CD4-positive, alpha-beta memory T cell (primary cell): Measurements from ENCODE around the gene ICA1L. TPM values are rescaled to one million over a fixed set of nuclear protein-coding genes. Genes with fewer than 3 reads are reported as not detected.

ENCODE experiments used
- CTCF ChIA-PET: fragments of 350-600 bp; sonication (Branson Sonifier 250); formaldehyde crosslinking; loops from one replicate; lab custom pipeline; 2021; ENCODE audit warnings: inconsistent platforms; ENCODE audit not compliant: partially characterized antibody; lab: Charles Lee
- POLR2A ChIA-PET: fragments of 350-600 bp; sonication (Branson Sonifier 250); formaldehyde crosslinking; loops from one replicate; lab custom pipeline; 2021; ENCODE audit not compliant: partially characterized antibody; lab: Charles Lee
- DNase-seq, 5 donors: peaks; one replicate each; pipeline versions ENCODE4 v3.0.0 to v3.0.0-alpha.2; 2020 to 2022; ENCODE audit warnings: mixed read lengths in 1 of 5
- H3K27ac ChIP-seq: one replicate; pipeline ENCODE4 v1.7.0; 2013; ENCODE audit warnings: low read depth, low read length
- H3K27me3 ChIP-seq: 2 replicates; pipeline ENCODE4 v1.7.0; 2013; ENCODE audit warnings: mild to moderate bottlenecking, low read length, moderate library complexity; ENCODE audit not compliant: insufficient read depth
- H3K36me3 ChIP-seq: 2 replicates; pipeline ENCODE4 v1.7.0; 2013; ENCODE audit warnings: mild to moderate bottlenecking, low read length, moderate library complexity; ENCODE audit not compliant: insufficient read depth
- H3K4me1 ChIP-seq: 2 replicates; pipeline ENCODE4 v1.7.0; 2013; ENCODE audit warnings: mild to moderate bottlenecking, low read length, moderate library complexity; ENCODE audit not compliant: insufficient read depth
- H3K4me3 ChIP-seq, 2 donors: one replicate each; pipeline ENCODE4 v1.7.0; 2013; ENCODE audit warnings: low read length in 2 of 2, mild to moderate bottlenecking in 1 of 2
- H3K9me3 ChIP-seq, 2 donors: one replicate each; pipeline ENCODE4 v1.7.0; 2013; ENCODE audit warnings: low read length in 2 of 2, control low read depth in 1 of 2; ENCODE audit not compliant: control insufficient read depth in 1 of 2
- H3K27ac Mint-ChIP-seq, 7 donors: one replicate each; pipeline ENCODE4 v1.8.0; 2020 to 2021; ENCODE audit warnings: mixed read lengths in 7 of 7, mild to moderate bottlenecking in 6 of 7, inconsistent platforms in 3 of 7, moderate library complexity in 3 of 7
- H3K27me3 Mint-ChIP-seq, 2 donors: one replicate each; pipeline ENCODE4 v1.8.0; 2020 to 2021; ENCODE audit warnings: mixed read lengths in 2 of 2
- H3K36me3 Mint-ChIP-seq, 2 donors: one replicate each; pipeline ENCODE4 v1.8.0; 2020 to 2021; ENCODE audit warnings: mixed read lengths in 2 of 2, inconsistent platforms in 1 of 2, mild to moderate bottlenecking in 1 of 2
- H3K4me1 Mint-ChIP-seq, 4 donors: one replicate each; pipeline ENCODE4 v1.8.0; 2020 to 2021; ENCODE audit warnings: mixed read lengths in 4 of 4, mild to moderate bottlenecking in 1 of 4
- H3K4me3 Mint-ChIP-seq, 8 donors: one replicate each; pipeline ENCODE4 v1.8.0; 2020 to 2021; ENCODE audit warnings: mixed read lengths in 8 of 8, mild to moderate bottlenecking in 7 of 8, moderate library complexity in 6 of 8, inconsistent platforms in 3 of 8
- H3K9me3 Mint-ChIP-seq, 8 donors: one replicate each; pipeline ENCODE4 v1.8.0; 2020 to 2021; ENCODE audit warnings: mixed read lengths in 8 of 8, mild to moderate bottlenecking in 5 of 8, inconsistent platforms in 3 of 8, moderate library complexity in 1 of 8
- intact Hi-C: fragments of 100-400 bp; cut with micrococcal nuclease; formaldehyde crosslinking; loops from one replicate; pipeline ENCODE4 v1.15.1; 2023
- polyA plus RNA-seq, 2 donors: library from polyadenylated mRNA; unstranded; fragments of 300-500 nt; fragmentation: Illumina TruSeq; gene quantifications; one replicate each; pipeline ENCODE4 v1.2.3, GENCODE V29; 2021
- total RNA-seq, 2 experiments: library from RNA; stranded (reverse); gene quantifications; one replicate each; pipeline ENCODE4 v1.2.3, GENCODE V29; 2021

The ICA1L gene
- total and polyA plus RNA-seq, 4 experiments from 2014 or later = 0.45 to 1.8 (median 0.54) TPM

GRCh38 chr2:202782940-202783558, 88.5 kb downstream of the ICA1L start:
- no peak overlapping the region for H3K27ac ChIP-seq
- no peak for DNase-seq
- H3K9me3 ChIP-seq = no peaks in the 10 kb centered on the region
- Mint-ChIP-seq H3K4me1 (peaks cover 0 to 2% (median 0%) of the 10 kb centered on the region in 4 donors), H3K27me3 (no peaks in the 10 kb centered on the region), H3K9me3 (no peaks in the 10 kb centered on the region), H3K4me3 (no peak overlapping the region), H3K27ac (no peak overlapping the region), H3K36me3 (peaks cover 51 to 61% of the 10 kb centered on the region in 2 donors)
- intact Hi-C loops = no loop called here
- H3K36me3 ChIP-seq = peaks cover 9% of the 10 kb centered on the region
- ChIA-PET POLR2A (no interaction called here), CTCF (no interaction called here)
- H3K4me1 ChIP-seq = no peaks in the 10 kb centered on the region
- H3K4me3 ChIP-seq = no peak overlapping the region
- H3K27me3 ChIP-seq = no peaks in the 10 kb centered on the region

GRCh38 chr2:202780514-202781021, 91.0 kb downstream of the ICA1L start:
- Mint-ChIP-seq H3K4me3 (no peak overlapping the region), H3K27ac (peak overlapping the region in 1 of 7 donors; percentile 17), H3K36me3 (peaks cover 40 to 61% of the 10 kb centered on the region in 2 donors), H3K4me1 (peaks cover 0 to 2% (median 0%) of the 10 kb centered on the region in 4 donors), H3K9me3 (no peaks in the 10 kb centered on the region), H3K27me3 (no peaks in the 10 kb centered on the region)
- Histone ChIP-seq H3K27ac (no peak overlapping the region), H3K4me1 (no peaks in the 10 kb centered on the region), H3K9me3 (no peaks in the 10 kb centered on the region), H3K4me3 (no peak overlapping the region), H3K27me3 (no peaks in the 10 kb centered on the region), H3K36me3 (no peaks in the 10 kb centered on the region)
- POLR2A ChIA-PET = no interaction called here
- CTCF ChIA-PET = no interaction called here
- DNase-seq = no peak
- intact Hi-C loops = no loop called here

GRCh38 chr2:202778217-202778616, 93.3 kb downstream of the ICA1L start:
- no peaks in the 10 kb centered on the region for H3K36me3 ChIP-seq
- peaks cover 46 to 72% of the 10 kb centered on the region in 2 donors for H3K36me3 Mint-ChIP-seq
- ChIA-PET POLR2A (no interaction called here), CTCF (interaction anchor here (1.1 kb wide), 1 partner anchor 189 kb away, joined by 3 read pairs; no protein-coding TSS in a partner anchor)
- H3K27me3 ChIP-seq = no peaks in the 10 kb centered on the region
- H3K9me3 Mint-ChIP-seq = no peaks in the 10 kb centered on the region
- H3K9me3 ChIP-seq = no peaks in the 10 kb centered on the region
- H3K27me3 Mint-ChIP-seq = no peaks in the 10 kb centered on the region
- H3K27ac Mint-ChIP-seq = no peak overlapping the region
- no peak for DNase-seq
- peaks cover 0 to 2% (median 0%) of the 10 kb centered on the region in 4 donors for H3K4me1 Mint-ChIP-seq
- H3K4me1 ChIP-seq = no peaks in the 10 kb centered on the region
- no peak overlapping the region for H3K27ac ChIP-seq
- no peak overlapping the region for H3K4me3 ChIP-seq
- no peak overlapping the region for H3K4me3 Mint-ChIP-seq
- intact Hi-C loops = no loop called here

GRCh38 chr2:202774104-202774503, 97.5 kb downstream of the ICA1L start:
- H3K4me3 ChIP-seq = no peak overlapping the region
- intact Hi-C loops = no loop called here
- no peak for DNase-seq
- Mint-ChIP-seq H3K36me3 (peaks cover 40 to 60% of the 10 kb centered on the region in 2 donors), H3K4me1 (peaks cover 0 to 2% (median 0%) of the 10 kb centered on the region in 4 donors), H3K27me3 (no peaks in the 10 kb centered on the region), H3K9me3 (no peaks in the 10 kb centered on the region), H3K27ac (no peak overlapping the region), H3K4me3 (no peak overlapping the region)
- no peaks in the 10 kb centered on the region for H3K27me3 ChIP-seq
- ChIA-PET CTCF (no interaction called here), POLR2A (no interaction called here)
- no peaks in the 10 kb centered on the region for H3K36me3 ChIP-seq
- H3K9me3 ChIP-seq = no peaks in the 10 kb centered on the region
- no peaks in the 10 kb centered on the region for H3K4me1 ChIP-seq
- no peak overlapping the region for H3K27ac ChIP-seq

GRCh38 chr2:202773301-202773973, 98.1 kb downstream of the ICA1L start:
- Mint-ChIP-seq H3K4me1 (no peaks in the 10 kb centered on the region), H3K4me3 (no peak overlapping the region), H3K27me3 (no peaks in the 10 kb centered on the region), H3K27ac (no peak overlapping the region), H3K36me3 (peaks cover 34 to 53% of the 10 kb centered on the region in 2 donors), H3K9me3 (no peaks in the 10 kb centered on the region)
- POLR2A ChIA-PET = no interaction called here
- H3K27me3 ChIP-seq = no peaks in the 10 kb centered on the region
- intact Hi-C loops = no loop called here
- H3K36me3 ChIP-seq = no peaks in the 10 kb centered on the region
- DNase-seq = no peak
- CTCF ChIA-PET = no interaction called here
- no peak overlapping the region for H3K4me3 ChIP-seq
- no peak overlapping the region for H3K27ac ChIP-seq
- H3K4me1 ChIP-seq = no peaks in the 10 kb centered on the region
- H3K9me3 ChIP-seq = no peaks in the 10 kb centered on the region

- Mint-ChIP-seq H3K27me3 (no peaks in the 10 kb centered on the region), H3K4me1 (no peaks in the 10 kb centered on the region), H3K4me3 (no peak overlapping the region), H3K9me3 (no peaks in the 10 kb centered on the region), H3K36me3 (peaks cover 32 to 50% of the 10 kb centered on the region in 2 donors), H3K27ac (no peak overlapping the region)
- Histone ChIP-seq H3K36me3 (no peaks in the 10 kb centered on the region), H3K9me3 (no peaks in the 10 kb centered on the region), H3K27ac (no peak overlapping the region), H3K4me3 (no peak overlapping the region), H3K4me1 (no peaks in the 10 kb centered on the region), H3K27me3 (no peaks in the 10 kb centered on the region)
- POLR2A ChIA-PET = no interaction called here
- CTCF ChIA-PET = no interaction called here
- intact Hi-C loops = no loop called here
- DNase-seq = no peak
These were observed 99.7 kb downstream of the ICA1L start for GRCh38 chr2:202771741-202772460.

- H3K27ac ChIP-seq = no peak overlapping the region
- DNase-seq = no peak
- Mint-ChIP-seq H3K9me3 (no peaks in the 10 kb centered on the region), H3K4me1 (no peaks in the 10 kb centered on the region), H3K27ac (no peak overlapping the region), H3K36me3 (peaks cover 38 to 50% of the 10 kb centered on the region in 2 donors), H3K27me3 (no peaks in the 10 kb centered on the region), H3K4me3 (no peak overlapping the region)
- H3K27me3 ChIP-seq = no peaks in the 10 kb centered on the region
- H3K4me3 ChIP-seq = no peak overlapping the region
- intact Hi-C loops = no loop called here
- ChIA-PET CTCF (no interaction called here), POLR2A (no interaction called here)
- H3K9me3 ChIP-seq = no peaks in the 10 kb centered on the region
- H3K36me3 ChIP-seq = no peaks in the 10 kb centered on the region
- no peaks in the 10 kb centered on the region for H3K4me1 ChIP-seq
These were observed 100.2 kb downstream of the ICA1L start for GRCh38 chr2:202771336-202771735.
